Neural progenitor cell (in vitro differentiated cells): Measurements from ENCODE around the gene CEP120. TPM values are rescaled to one million over a fixed set of nuclear protein-coding genes. Genes with fewer than 3 reads are reported as not detected.
"Not testable (repeated sequence)": the region's sequence is repeated elsewhere in the genome, so short reads cannot be mapped to it uniquely, and the experiment has no call there.

Source experiments
- DNase-seq: peaks from one replicate; pipeline ENCODE4 v3.0.0-alpha.2; 2016; ENCODE audit warnings: low spot score
- H2AFZ ChIP-seq: fragments of 200-600 bp; sonication (generic); replicated peaks from 2 replicates; pipeline ENCODE4 v1.6.1; 2016; ENCODE audit warnings: antibody characterized with exemption
- H3F3A ChIP-seq: fragments of 200-600 bp; sonication (generic); 2 replicates; pipeline ENCODE4 v1.6.1; 2016; ENCODE audit warnings: antibody characterized with exemption, low read depth
- H3K27ac ChIP-seq: fragments of 200-600 bp; sonication (generic); 2 replicates; pipeline ENCODE4 v1.5.1; 2016; ENCODE audit warnings: mild to moderate bottlenecking
- H3K27me3 ChIP-seq: fragments of 200-600 bp; sonication (generic); 2 replicates; pipeline ENCODE4 v1.6.1; 2016; ENCODE audit warnings: mild to moderate bottlenecking, moderate library complexity
- H3K36me3 ChIP-seq: fragments of 200-600 bp; sonication (generic); 2 replicates; pipeline ENCODE4 v1.5.1; 2016
- H3K4me1 ChIP-seq: fragments of 200-600 bp; sonication (generic); 2 replicates; pipeline ENCODE4 v1.6.1; 2016; ENCODE audit warnings: mixed run types
- H3K4me2 ChIP-seq: fragments of 200-600 bp; sonication (generic); 2 replicates; pipeline ENCODE4 v1.6.1; 2016
- H3K4me3 ChIP-seq: fragments of 200-600 bp; sonication (generic); 2 replicates; pipeline ENCODE4 v1.5.1; 2016
- H3K79me2 ChIP-seq: fragments of 200-600 bp; sonication (generic); 2 replicates; pipeline ENCODE4 v1.6.1; 2016; ENCODE audit warnings: low read depth
- H3K9ac ChIP-seq: fragments of 200-600 bp; sonication (generic); 2 replicates; pipeline ENCODE4 v1.6.1; 2016
- H3K9me3 ChIP-seq: fragments of 200-600 bp; sonication (generic); 2 replicates; pipeline ENCODE4 v1.5.1; 2016; ENCODE audit warnings: low read depth
- H4K20me1 ChIP-seq: fragments of 200-600 bp; sonication (generic); 2 replicates; pipeline ENCODE4 v1.6.1; 2016; ENCODE audit warnings: low read depth
- H3K27ac Mint-ChIP-seq: 3 replicates; pipeline ENCODE4 v1.8.0; 2021; ENCODE audit warnings: mixed read lengths
- H3K27me3 Mint-ChIP-seq: 2 replicates; pipeline ENCODE4 v1.8.0; 2022; ENCODE audit warnings: low read depth, mild to moderate bottlenecking, inconsistent platforms, moderate library complexity, mixed read lengths; ENCODE audit not compliant: insufficient read depth
- H3K36me3 Mint-ChIP-seq: 3 replicates; pipeline ENCODE4 v1.8.0; 2021; ENCODE audit warnings: mixed read lengths
- H3K4me1 Mint-ChIP-seq: 3 replicates; pipeline ENCODE4 v1.8.0; 2021; ENCODE audit warnings: mixed read lengths
- H3K4me3 Mint-ChIP-seq: 3 replicates; pipeline ENCODE4 v1.8.0; 2021; ENCODE audit warnings: mild to moderate bottlenecking, moderate library complexity, mixed read lengths
- H3K9me3 Mint-ChIP-seq: 3 replicates; pipeline ENCODE4 v1.8.0; 2020; ENCODE audit warnings: mixed read lengths
- EZH2 ChIP-seq: fragments of 200-600 bp; sonication (generic); IDR thresholded peaks from 2 replicates; pipeline ENCODE4 v1.6.1; 2017; ENCODE audit warnings: antibody characterized with exemption, mild to moderate bottlenecking, moderate library complexity
- EZH2phosphoT487 ChIP-seq: fragments of 200-600 bp; sonication (generic); IDR thresholded peaks from 2 replicates; pipeline ENCODE4 v1.6.1; 2017; ENCODE audit warnings: antibody characterized with exemption
- total RNA-seq: library from RNA; depleted of rRNA; stranded (reverse); fragments of >200 nt; gene quantifications from 2 replicates; pipeline ENCODE4 v1.2.3, GENCODE V29; 2015; ENCODE audit warnings: low replicate concordance
- TF ChIP-seq, protein P1 (sequence below): fragments of 200-600 bp; sonication (generic); IDR thresholded peaks from 2 replicates; pipeline ENCODE4 v1.5.1; 2017; ENCODE audit warnings: antibody characterized with exemption, mild to moderate bottlenecking

The CEP120 gene
- total RNA-seq, 1 donor from 2014 or later: 38.5 TPM

DNA sequence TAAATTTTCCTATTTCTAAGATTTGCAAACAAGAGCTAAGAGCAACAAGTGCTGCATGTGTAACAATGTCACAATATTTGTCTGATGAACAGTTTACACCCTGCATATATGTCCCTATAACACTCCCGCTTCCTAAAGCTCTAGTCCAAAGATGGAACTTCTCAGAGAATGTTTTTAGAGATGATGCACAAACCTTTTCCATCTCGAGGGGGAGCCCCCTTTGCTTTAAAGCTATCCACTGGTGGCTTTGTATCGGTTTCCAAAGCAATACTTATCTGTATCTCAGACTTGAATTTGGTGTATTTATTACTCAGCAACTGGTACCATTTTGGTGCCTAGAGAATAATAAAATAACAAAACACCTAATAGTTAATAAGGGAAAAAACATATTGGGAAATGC, 11.0 kb downstream of the CEP120 start:
- no peak overlapping the region for H3K27ac ChIP-seq
- no peak overlapping the region for H2AFZ ChIP-seq
- H3K4me2 ChIP-seq: no peak overlapping the region
- Mint-ChIP-seq H3K36me3 (peaks cover 23% of the 10 kb centered on the region), H3K27ac (no peak overlapping the region), H3K4me1 (no peaks in the 10 kb centered on the region), H3K9me3 (no peaks in the 10 kb centered on the region), H3K27me3 (no peaks in the 10 kb centered on the region), H3K4me3 (no peak overlapping the region)
- no peak for DNase-seq
- H3K9ac ChIP-seq: no peak overlapping the region
- peaks cover 13% of the 10 kb centered on the region for H3K36me3 ChIP-seq
- H3K4me3 ChIP-seq: no peak overlapping the region
- H3K4me1 ChIP-seq: peaks cover 5% of the 10 kb centered on the region
- H3K27me3 ChIP-seq: no peaks in the 10 kb centered on the region
- no peaks in the 10 kb centered on the region for H3F3A ChIP-seq
- peaks cover 10% of the 10 kb centered on the region for H3K79me2 ChIP-seq
- TF ChIP-seq, protein P1, sequence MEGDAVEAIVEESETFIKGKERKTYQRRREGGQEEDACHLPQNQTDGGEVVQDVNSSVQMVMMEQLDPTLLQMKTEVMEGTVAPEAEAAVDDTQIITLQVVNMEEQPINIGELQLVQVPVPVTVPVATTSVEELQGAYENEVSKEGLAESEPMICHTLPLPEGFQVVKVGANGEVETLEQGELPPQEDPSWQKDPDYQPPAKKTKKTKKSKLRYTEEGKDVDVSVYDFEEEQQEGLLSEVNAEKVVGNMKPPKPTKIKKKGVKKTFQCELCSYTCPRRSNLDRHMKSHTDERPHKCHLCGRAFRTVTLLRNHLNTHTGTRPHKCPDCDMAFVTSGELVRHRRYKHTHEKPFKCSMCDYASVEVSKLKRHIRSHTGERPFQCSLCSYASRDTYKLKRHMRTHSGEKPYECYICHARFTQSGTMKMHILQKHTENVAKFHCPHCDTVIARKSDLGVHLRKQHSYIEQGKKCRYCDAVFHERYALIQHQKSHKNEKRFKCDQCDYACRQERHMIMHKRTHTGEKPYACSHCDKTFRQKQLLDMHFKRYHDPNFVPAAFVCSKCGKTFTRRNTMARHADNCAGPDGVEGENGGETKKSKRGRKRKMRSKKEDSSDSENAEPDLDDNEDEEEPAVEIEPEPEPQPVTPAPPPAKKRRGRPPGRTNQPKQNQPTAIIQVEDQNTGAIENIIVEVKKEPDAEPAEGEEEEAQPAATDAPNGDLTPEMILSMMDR: no peak
- TF ChIP-seq EZH2 (no peak), EZH2phosphoT487 (no peak)
- no peaks in the 10 kb centered on the region for H3K9me3 ChIP-seq
- H4K20me1 ChIP-seq: no peaks in the 10 kb centered on the region

DNA sequence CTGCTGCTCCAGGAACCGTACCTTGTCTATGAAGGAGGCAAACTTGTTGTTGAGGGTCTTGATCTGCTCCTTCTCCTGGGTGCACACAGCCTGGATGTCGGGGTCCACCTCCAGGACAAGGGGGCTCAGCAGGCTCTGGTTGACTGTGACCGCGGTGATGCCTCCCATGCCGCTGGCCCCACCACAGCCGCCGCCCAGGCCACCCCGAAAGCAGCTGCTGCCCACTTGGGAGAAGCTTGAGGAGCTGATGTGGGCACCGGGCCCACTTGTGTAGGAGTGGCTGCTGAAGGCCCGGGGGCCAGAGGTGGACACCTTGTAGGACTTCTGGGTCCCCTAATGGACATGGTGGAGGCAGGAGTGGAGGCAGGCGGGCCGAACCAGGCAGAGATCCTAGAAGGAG, 21.2 kb downstream of the CEP120 start:
- not testable (repeated sequence) for H3K27ac ChIP-seq, H3K27me3 ChIP-seq, H3K27ac Mint-ChIP-seq, H3K4me1 Mint-ChIP-seq, H3K4me3 ChIP-seq, H3F3A ChIP-seq, H3K4me2 ChIP-seq, H3K4me3 Mint-ChIP-seq, DNase-seq, H2AFZ ChIP-seq, H3K9me3 ChIP-seq, H3K9me3 Mint-ChIP-seq, H3K79me2 ChIP-seq, H3K9ac ChIP-seq, H4K20me1 ChIP-seq, H3K4me1 ChIP-seq, H3K27me3 Mint-ChIP-seq, H3K36me3 ChIP-seq
- peaks cover 25% of the 10 kb centered on the region for H3K36me3 Mint-ChIP-seq

GRCh38 chr5:123401320-123401719, 21.9 kb downstream of the CEP120 start:
- Mint-ChIP-seq H3K27ac (no peak overlapping the region), H3K27me3 (peaks cover 2% of the 10 kb centered on the region), H3K9me3 (no peaks in the 10 kb centered on the region), H3K36me3 (peaks cover 30% of the 10 kb centered on the region), H3K4me3 (no peak overlapping the region), H3K4me1 (no peaks in the 10 kb centered on the region)
- Histone ChIP-seq H3K36me3 (peaks cover 5% of the 10 kb centered on the region), H3K79me2 (peaks cover 2% of the 10 kb centered on the region), H4K20me1 (no peaks in the 10 kb centered on the region), H2AFZ (no peak overlapping the region), H3K27ac (no peak overlapping the region), H3K4me1 (no peaks in the 10 kb centered on the region), H3K27me3 (no peaks in the 10 kb centered on the region), H3K9ac (no peak overlapping the region), H3K4me2 (no peak overlapping the region), H3K4me3 (no peak overlapping the region), H3F3A (no peaks in the 10 kb centered on the region), H3K9me3 (no peaks in the 10 kb centered on the region)
- TF ChIP-seq, protein P1: no peak
- TF ChIP-seq EZH2phosphoT487 (no peak), EZH2 (no peak)
- DNase-seq: no peak

DNA sequence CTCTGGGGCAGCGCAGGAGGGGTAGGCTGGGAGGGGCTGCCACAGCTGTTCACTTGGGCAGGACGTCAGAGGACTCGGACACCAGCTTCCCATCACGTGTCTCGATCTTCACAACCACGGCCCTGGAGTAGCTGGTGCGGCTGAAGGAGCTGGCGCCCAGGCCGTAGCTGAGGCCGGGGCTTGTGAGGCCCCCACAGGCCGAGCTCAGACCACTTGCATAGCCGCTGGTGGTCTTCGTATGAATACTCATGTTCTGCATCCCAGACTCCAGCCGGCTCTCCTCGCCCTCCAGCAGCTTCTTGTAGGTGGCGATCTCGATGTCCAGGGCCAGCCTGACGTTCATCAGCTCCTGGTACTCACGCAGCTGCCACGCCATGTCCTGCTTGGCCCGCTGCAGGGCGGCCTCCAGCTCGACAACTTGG, 22.3 kb downstream of the CEP120 start:
- not testable (repeated sequence) for H3K9me3 Mint-ChIP-seq, H3K27me3 Mint-ChIP-seq, H2AFZ ChIP-seq, H3K27ac Mint-ChIP-seq, H3F3A ChIP-seq, H3K4me3 Mint-ChIP-seq, H3K36me3 ChIP-seq, H3K4me1 ChIP-seq, H3K27me3 ChIP-seq, H3K4me1 Mint-ChIP-seq, H3K4me2 ChIP-seq, H3K9me3 ChIP-seq, H3K9ac ChIP-seq, H3K4me3 ChIP-seq, DNase-seq, H3K79me2 ChIP-seq, H4K20me1 ChIP-seq, H3K27ac ChIP-seq
- H3K36me3 Mint-ChIP-seq: peaks cover 30% of the 10 kb centered on the region
